HG02840 (cell line): ENCODE data around the gene OR5AP2.
"Not testable (repeated sequence)": the region's sequence is repeated elsewhere in the genome, so short reads cannot be mapped to it uniquely, and the experiment has no call there.

Source experiments
- ATAC-seq: cut with Tn5 transposase; IDR thresholded peaks from one replicate; pipeline ENCODE4 v1.9.1; 2021; ENCODE audit warnings: mild to moderate bottlenecking, moderate library complexity, moderate number of reproducible peaks; ENCODE audit not compliant: unreplicated experiment, low FRiP score

OR5AP2 gene

GRCh38 chr11:56642339-56642738 is at the start of gene OR5AP2:
OR5AP2 (minus strand) TSS chr11:56642439; CDS start chr11:56642439, 0 bp downstream.
- no peak for ATAC-seq

GRCh38 chr11:56691179-56691578 is 48.9 kb upstream of the OR5AP2 start:
- ATAC-seq, result not testable (repeated sequence)

- ATAC-seq, result no peak
Measured at GRCh38 chr11:56688554-56689100, 46.4 kb upstream of the OR5AP2 start.

- no peak for ATAC-seq
Measured at GRCh38 chr11:56670984-56671383, 28.7 kb upstream of the OR5AP2 start.

- no peak for ATAC-seq
Measured at GRCh38 chr11:56663386-56663785, 21.1 kb upstream of the OR5AP2 start, which contains the start of gene OR5AR1. OR5AR1 (plus strand) TSS chr11:56663686; CDS start chr11:56663686, 0 bp downstream.

- no peak for ATAC-seq
Measured at GRCh38 chr11:56659755-56660154, 17.5 kb upstream of the OR5AP2 start.

GRCh38 chr11:56637500-56637899 is 4.7 kb downstream of the OR5AP2 start:
- ATAC-seq, result no peak

GRCh38 chr11:56636861-56637260 is 5.4 kb downstream of the OR5AP2 start:
- no peak for ATAC-seq

- ATAC-seq, result no peak
Measured at GRCh38 chr11:56632329-56632728, 9.9 kb downstream of the OR5AP2 start.

- no peak for ATAC-seq
Measured at GRCh38 chr11:56625946-56626345, 16.3 kb downstream of the OR5AP2 start.

- no peak for ATAC-seq
Measured at GRCh38 chr11:56624661-56625110, 17.6 kb downstream of the OR5AP2 start.

GRCh38 chr11:56611174-56611573 is 31.1 kb downstream of the OR5AP2 start:
- no peak for ATAC-seq

- not testable (repeated sequence) for ATAC-seq
Measured at GRCh38 chr11:56592088-56592717, 50.0 kb downstream of the OR5AP2 start.
